ENCODE measurements around the gene FIGLA. TPM values are rescaled to one million over a fixed set of nuclear protein-coding genes. Genes with fewer than 3 reads are reported as not detected.

FIGLA gene
- total RNA-seq, 1 donor from 2014 or later: not detected

DNA sequence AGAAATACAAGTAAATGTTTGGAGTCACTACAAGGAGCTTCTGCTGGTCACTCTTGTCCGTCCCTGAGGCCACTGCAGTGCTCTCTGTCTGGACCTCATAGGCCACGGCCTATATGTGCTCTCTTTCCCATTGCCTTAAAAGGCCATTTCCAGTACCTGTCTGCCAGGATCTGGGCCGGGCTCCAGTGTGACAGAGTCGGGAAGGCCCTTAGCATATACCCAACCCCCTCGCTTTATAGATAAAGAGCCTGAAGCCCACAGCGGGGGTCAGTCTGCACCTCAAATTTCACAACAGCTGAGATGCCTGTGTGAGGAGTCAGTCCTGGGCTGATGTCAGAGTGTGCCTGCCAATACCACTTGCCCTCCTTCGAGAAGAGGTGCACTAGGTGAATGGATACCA, 62.3 kb downstream of the FIGLA start:
- no peak for TF ChIP-seq EZH2 (IDR thresholded peaks at IDR 0.05; ENCODE audit: insufficient read depth, low read length)
- TF ChIP-seq, protein P1, sequence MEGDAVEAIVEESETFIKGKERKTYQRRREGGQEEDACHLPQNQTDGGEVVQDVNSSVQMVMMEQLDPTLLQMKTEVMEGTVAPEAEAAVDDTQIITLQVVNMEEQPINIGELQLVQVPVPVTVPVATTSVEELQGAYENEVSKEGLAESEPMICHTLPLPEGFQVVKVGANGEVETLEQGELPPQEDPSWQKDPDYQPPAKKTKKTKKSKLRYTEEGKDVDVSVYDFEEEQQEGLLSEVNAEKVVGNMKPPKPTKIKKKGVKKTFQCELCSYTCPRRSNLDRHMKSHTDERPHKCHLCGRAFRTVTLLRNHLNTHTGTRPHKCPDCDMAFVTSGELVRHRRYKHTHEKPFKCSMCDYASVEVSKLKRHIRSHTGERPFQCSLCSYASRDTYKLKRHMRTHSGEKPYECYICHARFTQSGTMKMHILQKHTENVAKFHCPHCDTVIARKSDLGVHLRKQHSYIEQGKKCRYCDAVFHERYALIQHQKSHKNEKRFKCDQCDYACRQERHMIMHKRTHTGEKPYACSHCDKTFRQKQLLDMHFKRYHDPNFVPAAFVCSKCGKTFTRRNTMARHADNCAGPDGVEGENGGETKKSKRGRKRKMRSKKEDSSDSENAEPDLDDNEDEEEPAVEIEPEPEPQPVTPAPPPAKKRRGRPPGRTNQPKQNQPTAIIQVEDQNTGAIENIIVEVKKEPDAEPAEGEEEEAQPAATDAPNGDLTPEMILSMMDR (IDR thresholded peaks at IDR 0.05; ENCODE audit: insufficient read depth, low read depth, low read length): no peak
- Histone ChIP-seq H3K4me1 (ENCODE audit: insufficient read depth, low read length) (no peaks in the 10 kb centered on the region), H3K4me3 (ENCODE audit: insufficient read depth, low read depth, low read length) (no peak overlapping the region), H3K9ac (ENCODE audit: low read length) (no peak overlapping the region), H3K4me2 (ENCODE audit: low read length) (no peak overlapping the region), H3K27ac (ENCODE audit: low read depth, low read length) (no peak overlapping the region), H3K36me3 (ENCODE audit: insufficient read depth, low read length) (no peaks in the 10 kb centered on the region), H2AFZ (ENCODE audit: low read depth, low read length) (no peak overlapping the region), H4K20me1 (ENCODE audit: insufficient read depth, low read length) (no peaks in the 10 kb centered on the region), H3K79me2 (ENCODE audit: insufficient read depth, low read length) (no peaks in the 10 kb centered on the region), H3K9me3 (ENCODE audit: insufficient read depth, low read depth, low read length) (no peaks in the 10 kb centered on the region), H3K27me3 (ENCODE audit: insufficient read depth, low read length) (peaks cover 3% of the 10 kb centered on the region)
- no peaks in the 10 kb centered on the region for H3K4me1 Mint-ChIP-seq (ENCODE audit: low read depth, unreplicated experiment)
- no peaks in the 10 kb centered on the region for H3K9me3 Mint-ChIP-seq (ENCODE audit: unreplicated experiment)
- no peak overlapping the region for H3K27ac Mint-ChIP-seq (ENCODE audit: unreplicated experiment)
- DNase-seq (ENCODE audit: low read depth) (peak; percentile 37), FAIRE-seq (no peak)
- H3K36me3 Mint-ChIP-seq (ENCODE audit: low read depth, unreplicated experiment): no peaks in the 10 kb centered on the region
- no peak overlapping the region for H3K4me3 Mint-ChIP-seq (ENCODE audit: unreplicated experiment)
- H3K27me3 Mint-ChIP-seq (ENCODE audit: low read depth, unreplicated experiment): peaks cover 22% of the 10 kb centered on the region

Other genes with a start within 250 kb of the FIGLA start
- gene TGFA, start 236.8 kb downstream of the FIGLA start, total RNA-seq: 0.55 and 1.4 TPM in 2 replicates
- gene ADD2, start 22.4 kb downstream of the FIGLA start, total RNA-seq: 4.8 TPM in 2 replicates
- not detected in 2 replicates for gene CLEC4F, start 30.0 kb upstream of the FIGLA start, total RNA-seq
- not detected in 2 replicates for gene CD207, start 45.2 kb upstream of the FIGLA start, total RNA-seq
- gene VAX2, start 109.9 kb upstream of the FIGLA start, total RNA-seq: 0.26 and 0.48 TPM in 2 replicates
- not detected in 2 replicates for gene ATP6V1B1, start 145.3 kb upstream of the FIGLA start, total RNA-seq
- gene ANKRD53, start 188.0 kb upstream of the FIGLA start, total RNA-seq: 0.94 and 1.1 TPM in 2 replicates
- gene TEX261, start 204.2 kb upstream of the FIGLA start, total RNA-seq: 44.7 and 47.8 TPM in 2 replicates

Data from astrocyte (in vitro differentiated cells and primary cell).